Stimulated activated CD8-positive, alpha-beta memory T cell treated with anti-CD3 and anti-CD28 coated beads, Interleukin-7, amount 100 ng/mL, for 24 hours (primary cell): ENCODE measurements around the gene CXCL11.
"Not testable (repeated sequence)": the region's sequence is repeated elsewhere in the genome, so short reads cannot be mapped to it uniquely, and the experiment has no call there.

Experiments
- DNase-seq: peaks from one replicate; pipeline ENCODE4 v3.0.0-alpha.2; 2020; ENCODE audit warnings: low read depth

Gene CXCL11

GRCh38 chr4:76035799-76036380 lies at the start of gene CXCL11:
Gene CXCL11 (minus strand): TSS chr4:76036070. CDS start chr4:76035987, 83 bp downstream.
- DNase-seq = no peak

GRCh38 chr4:76084542-76084941 lies 48.7 kb upstream of the CXCL11 start:
- no peak for DNase-seq

GRCh38 chr4:76083386-76083988 lies 47.6 kb upstream of the CXCL11 start:
- DNase-seq = no peak

GRCh38 chr4:76078033-76078613 lies 42.3 kb upstream of the CXCL11 start:
- DNase-seq = no peak

GRCh38 chr4:76074993-76075600 lies 39.2 kb upstream of the CXCL11 start:
- no peak for DNase-seq

- no peak for DNase-seq
These were observed 38.6 kb upstream of the CXCL11 start, which contains the start of gene ART3 for GRCh38 chr4:76074468-76074867. Gene ART3 (plus strand): TSS chr4:76074709. CDS start chr4:76075890, 1,181 bp downstream.

GRCh38 chr4:76072760-76073159 lies 36.9 kb upstream of the CXCL11 start:
- DNase-seq = no peak

GRCh38 chr4:76067652-76068286 lies 31.9 kb upstream of the CXCL11 start:
- peak; percentile 43 for DNase-seq

- no peak for DNase-seq
These were observed 30.7 kb upstream of the CXCL11 start for GRCh38 chr4:76066546-76066945.

GRCh38 chr4:76061982-76062381 lies 26.1 kb upstream of the CXCL11 start:
- DNase-seq = no peak

- no peak for DNase-seq
These were observed 25.6 kb upstream of the CXCL11 start for GRCh38 chr4:76061421-76061820.

- no peak for DNase-seq
These were observed 24.6 kb upstream of the CXCL11 start for GRCh38 chr4:76060506-76060905.

- no peak for DNase-seq
These were observed 23.9 kb upstream of the CXCL11 start for GRCh38 chr4:76059750-76060149.

- no peak for DNase-seq
These were observed 23.1 kb upstream of the CXCL11 start for GRCh38 chr4:76058888-76059426.

- DNase-seq = no peak
These were observed 22.4 kb upstream of the CXCL11 start for GRCh38 chr4:76058302-76058701.

- no peak for DNase-seq
These were observed 19.6 kb upstream of the CXCL11 start for GRCh38 chr4:76055421-76055820.

GRCh38 chr4:76055016-76055415 lies 19.1 kb upstream of the CXCL11 start:
- DNase-seq = no peak

- no peak for DNase-seq
These were observed 17.9 kb upstream of the CXCL11 start for GRCh38 chr4:76053730-76054129.

- DNase-seq = not testable (repeated sequence)
These were observed 14.7 kb upstream of the CXCL11 start for GRCh38 chr4:76050560-76051050.

GRCh38 chr4:76049860-76050416 lies 14.1 kb upstream of the CXCL11 start:
- DNase-seq = not testable (repeated sequence)

- DNase-seq = not testable (repeated sequence)
These were observed 8.8 kb upstream of the CXCL11 start for GRCh38 chr4:76044686-76045085.

- DNase-seq = not testable (repeated sequence)
These were observed 7.4 kb upstream of the CXCL11 start for GRCh38 chr4:76043306-76043705.
